Measurements from ENCODE around the gene HAGH.

- TF ChIP-seq CTCF (optimal IDR thresholded peaks at IDR 0.05 in 1 of 3, IDR thresholded peaks at IDR 0.05 in 1 of 3, conservative IDR thresholded peaks at IDR 0.05 in 1 of 3; ENCODE audit: extremely low read depth in 1 of 3, insufficient read depth in 2 of 3, low read length in 3 of 3) (no peak), EZH2 (IDR thresholded peaks at IDR 0.05; ENCODE audit: low read length) (no peak)
Observed at GRCh38 chr16:1764971-1765370, 61.7 kb downstream of the HAGH start.
